K562 (cell line): Measurements from ENCODE around the gene COL1A1. TPM values are rescaled to one million over a fixed set of nuclear protein-coding genes. Genes with fewer than 3 reads are reported as not detected.
A peak's percentile ranks its signal among the peaks of the same experiment; 100 is the strongest.

Experiments used
- BRF1 ChIP-seq: IDR thresholded peaks from 3 replicates; pipeline ENCODE4 v1.6.1; 2011; ENCODE audit warnings: borderline replicate concordance, mild to moderate bottlenecking; ENCODE audit not compliant: insufficient read length; ENCODE audit errors: extremely low read depth
- PHTF2 ChIP-seq: fragments of 250-450 bp; sonication (Bioruptor Pico); IDR thresholded peaks from 2 replicates; pipeline ENCODE4 v1.5.0; 2021; ENCODE audit warnings: mild to moderate bottlenecking
- POLR2G ChIP-seq: fragments of 200-400 bp; formaldehyde crosslinking; IDR thresholded peaks from 2 replicates; pipeline ENCODE4 v1.6.1; 2017; ENCODE audit warnings: low read depth, mild to moderate bottlenecking, antibody characterized with exemption, low read length, moderate library complexity
- PURB ChIP-seq: sonication (generic); formaldehyde crosslinking; IDR thresholded peaks from 2 replicates; pipeline ENCODE4 v1.9.0; 2021; ENCODE audit warnings: low read depth, mild to moderate bottlenecking, missing genetic modification reagents
- RBM22 ChIP-seq: fragments of 200-400 bp; formaldehyde crosslinking; IDR thresholded peaks from 2 replicates; pipeline ENCODE4 v1.6.1; 2018; ENCODE audit warnings: low read length, low read depth; ENCODE audit not compliant: poor library complexity, severe bottlenecking
- RFX1 ChIP-seq: fragments of 450-650 bp; IDR thresholded peaks from 2 replicates; pipeline ENCODE4 v1.6.1; 2016; ENCODE audit warnings: mild to moderate bottlenecking, moderate library complexity
- RNF2 ChIP-seq: sonication (generic); IDR thresholded peaks from 2 replicates; pipeline ENCODE4 v1.6.1; 2016
- TRIM24 ChIP-seq, 2 experiments: fragments of 450-650 bp; IDR thresholded peaks; 2 replicates each; pipeline ENCODE4 v1.6.1; 2016
- YY1 ChIP-seq, 3 experiments: IDR thresholded peaks; 2 replicates each; pipeline ENCODE4 v1.6.1; 2011; ENCODE audit warnings: low read length in 2 of 3, mild to moderate bottlenecking in 2 of 3, moderate library complexity in 2 of 3, borderline replicate concordance in 1 of 3, control low read depth in 1 of 3, low read depth in 1 of 3; ENCODE audit not compliant: insufficient read depth in 3 of 3, insufficient replicate concordance in 2 of 3, control insufficient read depth in 1 of 3, insufficient read length in 1 of 3; ENCODE audit errors: extremely low read depth in 1 of 3
- ZNF217 ChIP-seq: sonication (generic); formaldehyde crosslinking; IDR thresholded peaks from 2 replicates; pipeline ENCODE4 v1.8.0; 2022; ENCODE audit warnings: mild to moderate bottlenecking, missing genetic modification reagents
- polyA plus RNA-seq, 8 experiments: library from polyadenylated mRNA; depleted of rRNA in 4 of 8; stranded (reverse) in 5 of 8; unstranded in 3 of 8; fragments of >200 nt; fragmentation: Nextera tagmentation in 2 of 8; fragmentation: Illumina TruSeq in 1 of 8; extraction: Ambion mirVana in 2 of 8; extraction: Trizol in 1 of 8; gene quantifications; 2 replicates each; pipeline versions ENCODE4 v1.2.1 to v1.2.3, GENCODE V29; 2011 to 2014; ENCODE audit warnings: inconsistent platforms in 1 of 8, missing spikeins in 1 of 8
- total RNA-seq, 7 experiments: library from RNA; depleted of rRNA in 6 of 7; stranded (reverse); fragments of >200 nt in 6 of 7; fragmentation: Illumina TruSeq in 2 of 7; extraction: Trizol in 2 of 7; gene quantifications; 2 replicates each; pipeline versions ENCODE4 v1.2.1 to v1.2.3, GENCODE V29; 2011 to 2021; ENCODE audit warnings: low replicate concordance in 1 of 7
- TF ChIP-seq, protein P1 (sequence below): IDR thresholded peaks from 2 replicates; pipeline ENCODE4 v1.6.1; 2012; ENCODE audit warnings: low read depth, low read length, improper control_type of control experiment, borderline replicate concordance
- TF ChIP-seq, protein P2 (sequence below): fragments of 200-800 bp; sonication (Bioruptor generic); IDR thresholded peaks from 2 replicates; pipeline ENCODE4 v1.6.1; 2017; ENCODE audit warnings: missing genetic modification characterization, missing compliant biosample characterization
- TF ChIP-seq, protein P3 (sequence below), 2 experiments: IDR thresholded peaks in 1 of 2; conservative IDR thresholded peaks in 1 of 2; 2 replicates each; pipeline ENCODE4 v1.6.1; 2016; ENCODE audit warnings: low read depth in 2 of 2, mild to moderate bottlenecking in 1 of 2, missing compliant biosample characterization in 1 of 2, missing genetic modification characterization in 1 of 2, moderate library complexity in 1 of 2
- TF ChIP-seq, protein P4 (sequence below), 2 experiments: IDR thresholded peaks; 2 replicates each; pipeline ENCODE4 v1.6.1; 2012; ENCODE audit warnings: improper control_type of control experiment in 2 of 2, low read depth in 2 of 2, low read length in 2 of 2, borderline replicate concordance in 1 of 2
- TF ChIP-seq, protein P5 (sequence below): sonication (generic); formaldehyde crosslinking; IDR thresholded peaks from 2 replicates; pipeline ENCODE4 v1.8.1; 2022; ENCODE audit warnings: missing genetic modification reagents

COL1A1 gene
- total and polyA plus RNA-seq, 9 of the 15 experiments (the other 6 are each of a cell fraction or from before 2014, with no cell fraction given), result 0.04 to 3.4 (median 0.18) TPM

DNA sequence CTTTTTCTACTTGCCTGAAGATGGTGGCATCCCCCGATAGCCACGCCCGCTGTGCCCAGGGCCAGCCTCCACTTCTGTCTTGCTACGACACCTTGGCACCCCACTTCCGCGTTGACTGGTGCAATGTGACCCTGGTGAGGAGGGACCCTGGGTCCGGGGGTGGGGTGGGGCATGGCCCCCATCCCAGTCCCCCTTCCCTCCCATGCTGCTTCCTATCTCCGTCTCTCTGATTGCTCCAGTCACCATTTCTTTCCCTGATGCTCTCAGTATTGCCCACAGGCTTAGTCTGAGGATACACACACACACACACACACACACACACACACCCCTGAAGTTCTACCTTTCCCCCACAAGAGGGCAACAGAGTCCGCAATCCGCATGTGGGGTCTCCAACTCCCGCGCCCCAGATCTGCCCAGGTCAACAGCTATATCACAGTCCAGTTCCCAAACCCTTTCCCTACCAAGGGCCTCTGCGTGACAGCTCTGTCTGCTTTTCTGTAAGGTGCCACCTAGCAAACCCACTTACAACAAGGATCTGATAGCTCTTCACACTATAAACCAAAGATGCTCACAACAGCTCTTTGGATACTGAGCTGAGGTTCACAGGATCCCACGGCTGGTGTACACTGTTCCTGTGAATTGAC lies 32.2 kb downstream of the COL1A1 start (continued):
- TF ChIP-seq, protein P1, sequence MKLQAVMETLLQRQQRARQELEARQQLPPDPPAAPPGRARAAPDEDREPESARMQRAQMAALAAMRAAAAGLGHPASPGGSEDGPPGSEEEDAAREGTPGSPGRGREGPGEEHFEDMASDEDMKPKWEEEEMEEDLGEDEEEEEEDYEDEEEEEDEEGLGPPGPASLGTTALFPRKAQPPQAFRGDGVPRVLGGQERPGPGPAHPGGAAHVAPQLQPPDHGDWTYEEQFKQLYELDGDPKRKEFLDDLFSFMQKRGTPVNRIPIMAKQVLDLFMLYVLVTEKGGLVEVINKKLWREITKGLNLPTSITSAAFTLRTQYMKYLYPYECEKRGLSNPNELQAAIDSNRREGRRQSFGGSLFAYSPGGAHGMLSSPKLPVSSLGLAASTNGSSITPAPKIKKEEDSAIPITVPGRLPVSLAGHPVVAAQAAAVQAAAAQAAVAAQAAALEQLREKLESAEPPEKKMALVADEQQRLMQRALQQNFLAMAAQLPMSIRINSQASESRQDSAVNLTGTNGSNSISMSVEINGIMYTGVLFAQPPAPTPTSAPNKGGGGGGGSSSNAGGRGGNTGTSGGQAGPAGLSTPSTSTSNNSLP, result no peak
- no peak for TF ChIP-seq BRF1
- no peak for TF ChIP-seq TRIM24 (IDR thresholded peaks at IDR 0.05)
- no peak for TF ChIP-seq RNF2
- TF ChIP-seq, protein P2, sequence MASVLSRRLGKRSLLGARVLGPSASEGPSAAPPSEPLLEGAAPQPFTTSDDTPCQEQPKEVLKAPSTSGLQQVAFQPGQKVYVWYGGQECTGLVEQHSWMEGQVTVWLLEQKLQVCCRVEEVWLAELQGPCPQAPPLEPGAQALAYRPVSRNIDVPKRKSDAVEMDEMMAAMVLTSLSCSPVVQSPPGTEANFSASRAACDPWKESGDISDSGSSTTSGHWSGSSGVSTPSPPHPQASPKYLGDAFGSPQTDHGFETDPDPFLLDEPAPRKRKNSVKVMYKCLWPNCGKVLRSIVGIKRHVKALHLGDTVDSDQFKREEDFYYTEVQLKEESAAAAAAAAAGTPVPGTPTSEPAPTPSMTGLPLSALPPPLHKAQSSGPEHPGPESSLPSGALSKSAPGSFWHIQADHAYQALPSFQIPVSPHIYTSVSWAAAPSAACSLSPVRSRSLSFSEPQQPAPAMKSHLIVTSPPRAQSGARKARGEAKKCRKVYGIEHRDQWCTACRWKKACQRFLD, result no peak
- TF ChIP-seq, protein P3, sequence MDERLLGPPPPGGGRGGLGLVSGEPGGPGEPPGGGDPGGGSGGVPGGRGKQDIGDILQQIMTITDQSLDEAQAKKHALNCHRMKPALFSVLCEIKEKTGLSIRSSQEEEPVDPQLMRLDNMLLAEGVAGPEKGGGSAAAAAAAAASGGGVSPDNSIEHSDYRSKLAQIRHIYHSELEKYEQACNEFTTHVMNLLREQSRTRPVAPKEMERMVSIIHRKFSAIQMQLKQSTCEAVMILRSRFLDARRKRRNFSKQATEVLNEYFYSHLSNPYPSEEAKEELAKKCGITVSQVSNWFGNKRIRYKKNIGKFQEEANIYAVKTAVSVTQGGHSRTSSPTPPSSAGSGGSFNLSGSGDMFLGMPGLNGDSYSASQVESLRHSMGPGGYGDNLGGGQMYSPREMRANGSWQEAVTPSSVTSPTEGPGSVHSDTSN (CRISPR knock-in tag; IDR thresholded peaks at IDR 0.05; ENCODE audit: low read depth), result no peak
- TF ChIP-seq, protein P3 (tag; conservative IDR thresholded peaks at IDR 0.05; ENCODE audit: low read depth), result no peak
- TF ChIP-seq, protein P4, sequence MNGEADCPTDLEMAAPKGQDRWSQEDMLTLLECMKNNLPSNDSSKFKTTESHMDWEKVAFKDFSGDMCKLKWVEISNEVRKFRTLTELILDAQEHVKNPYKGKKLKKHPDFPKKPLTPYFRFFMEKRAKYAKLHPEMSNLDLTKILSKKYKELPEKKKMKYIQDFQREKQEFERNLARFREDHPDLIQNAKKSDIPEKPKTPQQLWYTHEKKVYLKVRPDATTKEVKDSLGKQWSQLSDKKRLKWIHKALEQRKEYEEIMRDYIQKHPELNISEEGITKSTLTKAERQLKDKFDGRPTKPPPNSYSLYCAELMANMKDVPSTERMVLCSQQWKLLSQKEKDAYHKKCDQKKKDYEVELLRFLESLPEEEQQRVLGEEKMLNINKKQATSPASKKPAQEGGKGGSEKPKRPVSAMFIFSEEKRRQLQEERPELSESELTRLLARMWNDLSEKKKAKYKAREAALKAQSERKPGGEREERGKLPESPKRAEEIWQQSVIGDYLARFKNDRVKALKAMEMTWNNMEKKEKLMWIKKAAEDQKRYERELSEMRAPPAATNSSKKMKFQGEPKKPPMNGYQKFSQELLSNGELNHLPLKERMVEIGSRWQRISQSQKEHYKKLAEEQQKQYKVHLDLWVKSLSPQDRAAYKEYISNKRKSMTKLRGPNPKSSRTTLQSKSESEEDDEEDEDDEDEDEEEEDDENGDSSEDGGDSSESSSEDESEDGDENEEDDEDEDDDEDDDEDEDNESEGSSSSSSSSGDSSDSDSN (IDR thresholded peaks at IDR 0.05; ENCODE audit: borderline replicate concordance in 1 of 2, low read depth in 2 of 2, low read length in 2 of 2), result no peak
- no peak for TF ChIP-seq RFX1
- TF ChIP-seq PURB (CRISPR knock-in tag), result no peak
- TF ChIP-seq ZNF217 (CRISPR knock-in tag), result no peak
- TF ChIP-seq PHTF2, result no peak
- no peak for TF ChIP-seq RBM22
- TF ChIP-seq, protein P5, sequence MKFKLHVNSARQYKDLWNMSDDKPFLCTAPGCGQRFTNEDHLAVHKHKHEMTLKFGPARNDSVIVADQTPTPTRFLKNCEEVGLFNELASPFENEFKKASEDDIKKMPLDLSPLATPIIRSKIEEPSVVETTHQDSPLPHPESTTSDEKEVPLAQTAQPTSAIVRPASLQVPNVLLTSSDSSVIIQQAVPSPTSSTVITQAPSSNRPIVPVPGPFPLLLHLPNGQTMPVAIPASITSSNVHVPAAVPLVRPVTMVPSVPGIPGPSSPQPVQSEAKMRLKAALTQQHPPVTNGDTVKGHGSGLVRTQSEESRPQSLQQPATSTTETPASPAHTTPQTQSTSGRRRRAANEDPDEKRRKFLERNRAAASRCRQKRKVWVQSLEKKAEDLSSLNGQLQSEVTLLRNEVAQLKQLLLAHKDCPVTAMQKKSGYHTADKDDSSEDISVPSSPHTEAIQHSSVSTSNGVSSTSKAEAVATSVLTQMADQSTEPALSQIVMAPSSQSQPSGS (CRISPR knock-in tag), result no peak
- TF ChIP-seq POLR2G, result no peak
- TF ChIP-seq YY1 (IDR thresholded peaks at IDR 0.05; ENCODE audit: borderline replicate concordance in 1 of 3, control insufficient read depth in 1 of 3, extremely low read depth in 1 of 3, insufficient read depth in 3 of 3, insufficient read length in 1 of 3, insufficient replicate concordance in 2 of 3, low read depth in 1 of 3, low read length in 2 of 3), result peak in 1 of 3 experiments; percentile 44
